Neural progenitor cell (in vitro differentiated cells): ENCODE results near the gene SCAF8. TPM values are rescaled to one million over a fixed set of nuclear protein-coding genes. Genes with fewer than 3 reads are reported as not detected.

Experiments used
- DNase-seq: peaks from one replicate; pipeline ENCODE4 v3.0.0-alpha.2; 2016; ENCODE audit warnings: low spot score
- H2AFZ ChIP-seq: fragments of 200-600 bp; sonication (generic); replicated peaks from 2 replicates; pipeline ENCODE4 v1.6.1; 2016; ENCODE audit warnings: antibody characterized with exemption
- H3F3A ChIP-seq: fragments of 200-600 bp; sonication (generic); 2 replicates; pipeline ENCODE4 v1.6.1; 2016; ENCODE audit warnings: antibody characterized with exemption, low read depth
- H3K27ac ChIP-seq: fragments of 200-600 bp; sonication (generic); 2 replicates; pipeline ENCODE4 v1.5.1; 2016; ENCODE audit warnings: mild to moderate bottlenecking
- H3K27me3 ChIP-seq: fragments of 200-600 bp; sonication (generic); 2 replicates; pipeline ENCODE4 v1.6.1; 2016; ENCODE audit warnings: mild to moderate bottlenecking, moderate library complexity
- H3K36me3 ChIP-seq: fragments of 200-600 bp; sonication (generic); 2 replicates; pipeline ENCODE4 v1.5.1; 2016
- H3K4me1 ChIP-seq: fragments of 200-600 bp; sonication (generic); 2 replicates; pipeline ENCODE4 v1.6.1; 2016; ENCODE audit warnings: mixed run types
- H3K4me2 ChIP-seq: fragments of 200-600 bp; sonication (generic); 2 replicates; pipeline ENCODE4 v1.6.1; 2016
- H3K4me3 ChIP-seq: fragments of 200-600 bp; sonication (generic); 2 replicates; pipeline ENCODE4 v1.5.1; 2016
- H3K79me2 ChIP-seq: fragments of 200-600 bp; sonication (generic); 2 replicates; pipeline ENCODE4 v1.6.1; 2016; ENCODE audit warnings: low read depth
- H3K9ac ChIP-seq: fragments of 200-600 bp; sonication (generic); 2 replicates; pipeline ENCODE4 v1.6.1; 2016
- H3K9me3 ChIP-seq: fragments of 200-600 bp; sonication (generic); 2 replicates; pipeline ENCODE4 v1.5.1; 2016; ENCODE audit warnings: low read depth
- H4K20me1 ChIP-seq: fragments of 200-600 bp; sonication (generic); 2 replicates; pipeline ENCODE4 v1.6.1; 2016; ENCODE audit warnings: low read depth
- H3K27ac Mint-ChIP-seq: 3 replicates; pipeline ENCODE4 v1.8.0; 2021; ENCODE audit warnings: mixed read lengths
- H3K27me3 Mint-ChIP-seq: 2 replicates; pipeline ENCODE4 v1.8.0; 2022; ENCODE audit warnings: low read depth, mild to moderate bottlenecking, inconsistent platforms, moderate library complexity, mixed read lengths; ENCODE audit not compliant: insufficient read depth
- H3K36me3 Mint-ChIP-seq: 3 replicates; pipeline ENCODE4 v1.8.0; 2021; ENCODE audit warnings: mixed read lengths
- H3K4me1 Mint-ChIP-seq: 3 replicates; pipeline ENCODE4 v1.8.0; 2021; ENCODE audit warnings: mixed read lengths
- H3K4me3 Mint-ChIP-seq: 3 replicates; pipeline ENCODE4 v1.8.0; 2021; ENCODE audit warnings: mild to moderate bottlenecking, moderate library complexity, mixed read lengths
- H3K9me3 Mint-ChIP-seq: 3 replicates; pipeline ENCODE4 v1.8.0; 2020; ENCODE audit warnings: mixed read lengths
- CTCF ChIP-seq: fragments of 200-600 bp; sonication (generic); IDR thresholded peaks from 2 replicates; pipeline ENCODE4 v1.5.1; 2017; ENCODE audit warnings: antibody characterized with exemption, mild to moderate bottlenecking
- EZH2 ChIP-seq: fragments of 200-600 bp; sonication (generic); IDR thresholded peaks from 2 replicates; pipeline ENCODE4 v1.6.1; 2017; ENCODE audit warnings: antibody characterized with exemption, mild to moderate bottlenecking, moderate library complexity
- EZH2phosphoT487 ChIP-seq: fragments of 200-600 bp; sonication (generic); IDR thresholded peaks from 2 replicates; pipeline ENCODE4 v1.6.1; 2017; ENCODE audit warnings: antibody characterized with exemption
- total RNA-seq: library from RNA; depleted of rRNA; stranded (reverse); fragments of >200 nt; gene quantifications from 2 replicates; pipeline ENCODE4 v1.2.3, GENCODE V29; 2015; ENCODE audit warnings: low replicate concordance

The SCAF8 gene
- total RNA-seq, 1 donor from 2014 or later: 62.1 TPM

GRCh38 chr6:154835307-154835706 is 102.1 kb downstream of the SCAF8 start:
- H3K27me3 Mint-ChIP-seq: no peaks in the 10 kb centered on the region
- DNase-seq: no peak
- peak overlapping the region; percentile 70 for H3K27ac ChIP-seq
- no peak overlapping the region for H3K4me2 ChIP-seq
- H3K79me2 ChIP-seq: peaks cover 78% of the 10 kb centered on the region
- H3K9me3 ChIP-seq: no peaks in the 10 kb centered on the region
- H3K4me3 ChIP-seq: no peak overlapping the region
- no peaks in the 10 kb centered on the region for H3K27me3 ChIP-seq
- H3K36me3 ChIP-seq: peaks cover 17% of the 10 kb centered on the region
- H4K20me1 ChIP-seq: peaks cover 55% of the 10 kb centered on the region
- peaks cover 26% of the 10 kb centered on the region for H3K4me1 ChIP-seq
- peaks cover 12% of the 10 kb centered on the region for H3F3A ChIP-seq
- H3K9me3 Mint-ChIP-seq: no peaks in the 10 kb centered on the region
- H2AFZ ChIP-seq: no peak overlapping the region
- H3K36me3 Mint-ChIP-seq: peaks cover 20% of the 10 kb centered on the region
- H3K27ac Mint-ChIP-seq: no peak overlapping the region
- no peak for TF ChIP-seq CTCF
- TF ChIP-seq EZH2: no peak
- no peak for TF ChIP-seq EZH2phosphoT487
- no peak overlapping the region for H3K9ac ChIP-seq
- no peak overlapping the region for H3K4me3 Mint-ChIP-seq
- H3K4me1 Mint-ChIP-seq: peaks cover 12% of the 10 kb centered on the region

GRCh38 chr6:154839546-154839945 is 106.3 kb downstream of the SCAF8 start:
- H3K27ac ChIP-seq: no peak overlapping the region
- H2AFZ ChIP-seq: no peak overlapping the region
- no peaks in the 10 kb centered on the region for H3K9me3 Mint-ChIP-seq
- peaks cover 94% of the 10 kb centered on the region for H4K20me1 ChIP-seq
- peaks cover 6% of the 10 kb centered on the region for H3K36me3 ChIP-seq
- H3K36me3 Mint-ChIP-seq: peaks cover 9% of the 10 kb centered on the region
- H3K4me3 ChIP-seq: no peak overlapping the region
- peaks cover 100% of the 10 kb centered on the region for H3K79me2 ChIP-seq
- H3K4me1 Mint-ChIP-seq: peaks cover 12% of the 10 kb centered on the region
- no peak overlapping the region for H3K4me3 Mint-ChIP-seq
- H3K4me2 ChIP-seq: no peak overlapping the region
- H3K27ac Mint-ChIP-seq: peak overlapping the region; percentile 77
- no peaks in the 10 kb centered on the region for H3K27me3 ChIP-seq
- no peak overlapping the region for H3K9ac ChIP-seq
- H3F3A ChIP-seq: peaks cover 12% of the 10 kb centered on the region
- TF ChIP-seq CTCF: no peak
- TF ChIP-seq EZH2: no peak
- TF ChIP-seq EZH2phosphoT487: no peak
- H3K9me3 ChIP-seq: no peaks in the 10 kb centered on the region
- DNase-seq: no peak
- no peaks in the 10 kb centered on the region for H3K27me3 Mint-ChIP-seq
- peaks cover 26% of the 10 kb centered on the region for H3K4me1 ChIP-seq

GRCh38 chr6:154840363-154840762 is 107.1 kb downstream of the SCAF8 start:
- Mint-ChIP-seq H3K27me3 (no peaks in the 10 kb centered on the region), H3K4me3 (no peak overlapping the region), H3K9me3 (no peaks in the 10 kb centered on the region), H3K27ac (no peak overlapping the region), H3K36me3 (peaks cover 14% of the 10 kb centered on the region), H3K4me1 (peaks cover 12% of the 10 kb centered on the region)
- no peak overlapping the region for H3K4me2 ChIP-seq
- peaks cover 12% of the 10 kb centered on the region for H3F3A ChIP-seq
- peaks cover 100% of the 10 kb centered on the region for H3K79me2 ChIP-seq
- H3K9me3 ChIP-seq: no peaks in the 10 kb centered on the region
- no peak overlapping the region for H2AFZ ChIP-seq
- TF ChIP-seq EZH2phosphoT487 (no peak), CTCF (no peak), EZH2 (no peak)
- peaks cover 96% of the 10 kb centered on the region for H4K20me1 ChIP-seq
- no peaks in the 10 kb centered on the region for H3K27me3 ChIP-seq
- peaks cover 6% of the 10 kb centered on the region for H3K36me3 ChIP-seq
- H3K4me3 ChIP-seq: no peak overlapping the region
- H3K9ac ChIP-seq: no peak overlapping the region
- H3K4me1 ChIP-seq: peaks cover 26% of the 10 kb centered on the region
- no peak overlapping the region for H3K27ac ChIP-seq
- no peak for DNase-seq
